ENCODE data around the gene REG1B.

The REG1B gene

GRCh38 chr2:79041032-79041448 lies 46.8 kb downstream of the REG1B start:
- H3K27ac ChIP-seq = no peak overlapping the region
- H3K4me3 ChIP-seq (ENCODE audit: low read depth in 1 of 2, low read length in 1 of 2) = no peak overlapping the region
- no peaks in the 10 kb centered on the region for H3K27me3 ChIP-seq
- no peaks in the 10 kb centered on the region for H3K36me3 ChIP-seq
- H3K4me1 ChIP-seq (ENCODE audit: control insufficient read depth in 1 of 2, insufficient read depth in 1 of 2, low read depth in 1 of 2, low read length in 1 of 2) = no peaks in the 10 kb centered on the region
- no peaks in the 10 kb centered on the region for H3K9me3 ChIP-seq
- TF ChIP-seq CTCF (IDR thresholded peaks at IDR 0.05) = no peak

GRCh38 chr2:79039944-79040343 lies 47.8 kb downstream of the REG1B start:
- Histone ChIP-seq H3K4me3 (ENCODE audit: low read depth in 1 of 2, low read length in 1 of 2) (no peak overlapping the region), H3K4me1 (ENCODE audit: control insufficient read depth in 1 of 2, insufficient read depth in 1 of 2, low read depth in 1 of 2, low read length in 1 of 2) (no peaks in the 10 kb centered on the region), H3K36me3 (no peaks in the 10 kb centered on the region), H3K27me3 (no peaks in the 10 kb centered on the region), H3K27ac (no peak overlapping the region), H3K9me3 (no peaks in the 10 kb centered on the region)
- no peak for TF ChIP-seq CTCF (IDR thresholded peaks at IDR 0.05)
